Liver (tissue), 3 donors: ENCODE results near the gene PSMD6.

Source experiments
- EGR1 ChIP-seq, 2 donors: IDR thresholded peaks; 2 replicates each; pipeline ENCODE4 v1.6.1; 2016 to 2018; ENCODE audit warnings: antibody characterized with exemption in 2 of 2, low read depth in 2 of 2
- GABPA ChIP-seq, 2 donors: IDR thresholded peaks in 1 of 2; conservative IDR thresholded peaks in 1 of 2; 2 replicates each; pipeline ENCODE4 v1.6.1; 2016; ENCODE audit warnings: antibody characterized with exemption in 2 of 2, mild to moderate bottlenecking in 1 of 2, moderate library complexity in 1 of 2
- HNF4A ChIP-seq, 2 donors: conservative IDR thresholded peaks; 2 replicates each; pipeline ENCODE4 v1.6.1; 2016; ENCODE audit warnings: antibody characterized with exemption in 2 of 2, mild to moderate bottlenecking in 2 of 2
- JUND ChIP-seq, 2 donors: IDR thresholded peaks; 2 replicates each; pipeline ENCODE4 v1.6.1; 2016; ENCODE audit warnings: antibody characterized with exemption in 2 of 2
- RAD21 ChIP-seq, 2 donors: IDR thresholded peaks; 2 replicates each; pipeline ENCODE4 v1.6.1; 2016; ENCODE audit warnings: antibody characterized with exemption in 2 of 2, mild to moderate bottlenecking in 2 of 2
- REST ChIP-seq: IDR thresholded peaks from 2 replicates; pipeline ENCODE4 v1.6.1; 2016; ENCODE audit warnings: antibody characterized with exemption, mild to moderate bottlenecking
- SP1 ChIP-seq: IDR thresholded peaks from 2 replicates; pipeline ENCODE4 v1.6.1; 2018; ENCODE audit warnings: antibody characterized with exemption, mild to moderate bottlenecking
- TAF1 ChIP-seq: conservative IDR thresholded peaks from 2 replicates; pipeline ENCODE4 v1.6.1; 2016; ENCODE audit warnings: antibody characterized with exemption, mild to moderate bottlenecking
- TF ChIP-seq, protein P1 (sequence below): fragments of 150-350 bp; IDR thresholded peaks from 2 replicates; pipeline ENCODE4 v1.5.1; 2017; ENCODE audit warnings: improper control_type of control experiment, low read depth, low read length; ENCODE audit not compliant: missing input control
- TF ChIP-seq, protein P2 (sequence below): IDR thresholded peaks from 2 replicates; pipeline ENCODE4 v1.6.1; 2016; ENCODE audit warnings: antibody characterized with exemption
- TF ChIP-seq, protein P3 (sequence below): IDR thresholded peaks from 2 replicates; pipeline ENCODE4 v1.6.1; 2016; ENCODE audit warnings: antibody characterized with exemption
- donor health status: healthy.
- donor health status: healthy.

- TF ChIP-seq, protein P1, sequence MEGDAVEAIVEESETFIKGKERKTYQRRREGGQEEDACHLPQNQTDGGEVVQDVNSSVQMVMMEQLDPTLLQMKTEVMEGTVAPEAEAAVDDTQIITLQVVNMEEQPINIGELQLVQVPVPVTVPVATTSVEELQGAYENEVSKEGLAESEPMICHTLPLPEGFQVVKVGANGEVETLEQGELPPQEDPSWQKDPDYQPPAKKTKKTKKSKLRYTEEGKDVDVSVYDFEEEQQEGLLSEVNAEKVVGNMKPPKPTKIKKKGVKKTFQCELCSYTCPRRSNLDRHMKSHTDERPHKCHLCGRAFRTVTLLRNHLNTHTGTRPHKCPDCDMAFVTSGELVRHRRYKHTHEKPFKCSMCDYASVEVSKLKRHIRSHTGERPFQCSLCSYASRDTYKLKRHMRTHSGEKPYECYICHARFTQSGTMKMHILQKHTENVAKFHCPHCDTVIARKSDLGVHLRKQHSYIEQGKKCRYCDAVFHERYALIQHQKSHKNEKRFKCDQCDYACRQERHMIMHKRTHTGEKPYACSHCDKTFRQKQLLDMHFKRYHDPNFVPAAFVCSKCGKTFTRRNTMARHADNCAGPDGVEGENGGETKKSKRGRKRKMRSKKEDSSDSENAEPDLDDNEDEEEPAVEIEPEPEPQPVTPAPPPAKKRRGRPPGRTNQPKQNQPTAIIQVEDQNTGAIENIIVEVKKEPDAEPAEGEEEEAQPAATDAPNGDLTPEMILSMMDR: no peak
- TF ChIP-seq, protein P2, sequence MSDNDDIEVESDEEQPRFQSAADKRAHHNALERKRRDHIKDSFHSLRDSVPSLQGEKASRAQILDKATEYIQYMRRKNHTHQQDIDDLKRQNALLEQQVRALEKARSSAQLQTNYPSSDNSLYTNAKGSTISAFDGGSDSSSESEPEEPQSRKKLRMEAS: no peak
- TF ChIP-seq, protein P3, sequence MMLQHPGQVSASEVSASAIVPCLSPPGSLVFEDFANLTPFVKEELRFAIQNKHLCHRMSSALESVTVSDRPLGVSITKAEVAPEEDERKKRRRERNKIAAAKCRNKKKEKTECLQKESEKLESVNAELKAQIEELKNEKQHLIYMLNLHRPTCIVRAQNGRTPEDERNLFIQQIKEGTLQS: no peak
- TF ChIP-seq GABPA (IDR thresholded peaks at IDR 0.05 in 1 of 2, conservative IDR thresholded peaks at IDR 0.05 in 1 of 2) (no peak), SP1 (no peak), TAF1 (no peak), JUND (IDR thresholded peaks at IDR 0.05) (no peak), RAD21 (IDR thresholded peaks at IDR 0.05) (no peak), HNF4A (conservative IDR thresholded peaks at IDR 0.05) (no peak), EGR1 (IDR thresholded peaks at IDR 0.05; ENCODE audit: low read depth in 2 of 2) (no peak), REST (no peak)
Measured at GRCh38 chr3:64054488-64054887, 31.2 kb upstream of the PSMD6 start.
